GM18517 (cell line): ENCODE measurements around the gene C9orf78.
A peak's percentile ranks its signal among the peaks of the same experiment; 100 is the strongest.
"Not testable (repeated sequence)": the region's sequence is repeated elsewhere in the genome, so short reads cannot be mapped to it uniquely, and the experiment has no call there.

ENCODE experiments used
- ATAC-seq: cut with Tn5 transposase; IDR thresholded peaks from one replicate; pipeline ENCODE4 v1.9.1; 2021; ENCODE audit warnings: mild to moderate bottlenecking, moderate library complexity; ENCODE audit not compliant: unreplicated experiment

Gene C9orf78

DNA sequence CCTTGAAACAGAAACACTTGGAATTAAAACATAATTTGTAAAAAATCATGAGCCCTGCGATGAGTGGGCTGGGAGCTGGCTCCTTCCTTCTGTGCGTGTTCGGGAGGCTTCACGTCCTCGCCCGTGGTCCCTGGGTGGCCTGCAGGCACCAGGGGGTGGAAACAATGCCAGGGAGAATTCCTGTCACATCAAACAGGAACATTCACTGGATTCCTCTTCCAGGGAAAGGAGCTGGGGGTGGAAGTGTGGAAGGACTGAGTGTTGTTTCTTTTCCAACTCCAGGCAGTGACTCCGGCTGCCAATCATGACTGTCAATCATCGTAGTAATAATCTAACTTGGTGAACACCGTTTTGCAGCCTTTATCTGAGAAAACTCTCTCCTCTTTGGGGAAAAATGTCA is 21.4 kb downstream of the C9orf78 start:
- ATAC-seq, result no peak

DNA sequence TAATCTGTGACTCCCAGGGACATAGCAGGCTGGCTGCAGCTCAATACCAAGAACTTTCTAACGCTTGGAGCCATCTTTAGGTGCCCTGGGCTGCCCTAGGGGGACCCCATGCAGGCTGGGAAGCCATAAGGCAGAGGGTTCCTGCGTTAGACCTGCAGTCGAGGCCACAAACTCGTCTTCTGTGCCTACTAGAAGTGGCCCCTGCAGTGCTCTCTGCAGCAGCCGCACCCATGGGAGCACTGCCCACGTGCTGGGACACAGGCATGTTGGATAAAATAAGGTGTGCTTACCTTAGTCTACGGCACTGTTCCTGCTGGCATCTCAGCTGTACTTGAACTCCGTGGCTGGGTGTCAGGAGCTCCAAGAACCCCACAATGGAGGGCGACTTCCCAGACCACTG is 22.7 kb downstream of the C9orf78 start:
- ATAC-seq, result no peak

DNA sequence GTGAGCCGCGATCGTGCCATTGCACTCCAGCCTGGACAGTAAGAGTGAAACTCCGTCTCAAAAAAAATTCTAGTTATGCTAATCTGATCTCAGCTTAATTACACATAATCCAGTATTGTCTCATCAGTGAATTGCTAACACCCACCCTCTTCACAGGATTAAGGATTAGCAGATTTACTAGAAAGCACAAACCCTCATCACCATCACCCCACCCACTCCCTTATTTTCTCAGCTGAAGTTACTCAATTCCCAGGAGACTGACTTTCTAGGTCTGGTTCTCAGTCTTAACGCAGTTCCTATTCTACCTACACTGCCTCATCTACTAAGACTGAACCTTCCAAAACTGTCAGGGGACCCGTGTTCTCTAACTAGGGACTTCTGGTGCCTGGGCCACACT is 23.1 kb downstream of the C9orf78 start:
- no peak for ATAC-seq

DNA sequence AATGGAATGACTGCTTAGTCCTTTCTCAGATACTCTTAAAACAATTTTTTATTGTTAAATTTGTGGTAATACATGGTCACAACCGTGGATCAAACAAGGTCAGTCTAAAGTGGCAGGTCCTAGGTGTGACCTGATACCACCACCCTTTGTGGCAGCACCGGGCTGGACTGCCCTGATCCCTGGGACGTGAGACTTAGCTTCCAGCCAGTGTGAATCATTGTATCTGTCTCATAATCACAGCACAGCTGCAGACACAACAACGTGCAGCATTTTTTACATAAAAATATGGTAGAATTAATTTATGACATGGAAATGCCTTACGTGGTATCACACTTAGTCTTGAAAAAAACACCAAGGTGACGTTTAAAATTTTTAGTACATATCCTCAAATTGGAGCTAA is 24.3 kb downstream of the C9orf78 start:
- no peak for ATAC-seq

DNA sequence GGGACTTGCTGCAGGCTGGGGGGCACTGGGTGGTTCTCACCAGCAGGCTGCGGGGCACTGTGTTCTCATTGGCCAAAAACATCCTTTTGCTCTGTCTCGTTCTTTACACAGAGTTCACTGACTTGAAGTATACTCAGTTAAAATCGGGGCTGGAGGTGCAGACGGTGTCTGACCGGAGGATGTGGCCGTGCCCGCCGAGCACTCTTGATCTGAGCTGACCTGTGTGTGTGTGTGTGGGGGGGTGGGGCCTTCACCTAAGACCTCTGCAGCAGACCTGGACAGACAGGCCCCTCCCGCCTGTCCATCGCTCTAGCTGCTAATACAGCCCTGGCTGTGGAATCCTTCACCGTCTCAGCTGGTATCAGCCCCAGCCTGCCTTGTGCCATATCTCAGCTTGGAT is 25.0 kb downstream of the C9orf78 start:
- no peak for ATAC-seq

DNA sequence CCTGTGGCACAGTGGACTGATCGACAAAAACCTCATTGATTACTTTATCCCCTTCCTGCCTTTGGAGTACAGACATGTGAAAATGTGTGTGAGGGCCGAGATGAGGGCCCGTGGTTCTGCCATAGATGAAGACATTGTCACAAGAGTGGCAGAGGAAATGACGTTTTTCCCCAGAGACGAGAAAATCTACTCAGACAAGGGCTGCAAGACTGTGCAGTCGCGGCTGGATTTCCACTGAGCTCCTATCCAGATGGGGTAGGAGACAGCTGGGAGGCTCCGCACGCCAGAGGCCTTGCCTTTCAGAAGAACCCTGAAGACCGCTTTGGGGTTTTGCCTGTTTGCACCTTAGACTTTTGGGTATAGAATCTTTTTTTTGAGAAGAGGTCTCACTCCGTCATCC is 25.7 kb downstream of the C9orf78 start:
- ATAC-seq, result no peak

DNA sequence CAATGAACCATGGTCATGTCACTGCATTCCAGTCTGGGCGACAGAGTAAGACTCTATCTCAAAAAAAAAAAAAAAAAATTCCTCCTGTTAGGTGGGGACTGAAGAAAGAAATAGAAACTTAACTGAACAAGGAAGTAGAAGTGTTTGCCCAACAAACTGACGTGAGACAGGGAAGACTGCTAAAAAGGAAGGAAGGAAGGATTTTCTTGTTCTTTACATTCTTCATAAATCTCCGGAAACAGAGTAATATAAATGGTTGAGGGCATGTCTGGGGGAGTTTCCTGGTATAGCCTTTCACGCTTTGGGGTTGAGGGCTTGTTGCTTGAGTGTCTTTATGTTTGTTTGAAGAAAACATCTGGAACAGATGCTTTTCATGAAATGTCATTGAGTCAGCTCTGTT is 29.0 kb downstream of the C9orf78 start:
- no peak for ATAC-seq

DNA sequence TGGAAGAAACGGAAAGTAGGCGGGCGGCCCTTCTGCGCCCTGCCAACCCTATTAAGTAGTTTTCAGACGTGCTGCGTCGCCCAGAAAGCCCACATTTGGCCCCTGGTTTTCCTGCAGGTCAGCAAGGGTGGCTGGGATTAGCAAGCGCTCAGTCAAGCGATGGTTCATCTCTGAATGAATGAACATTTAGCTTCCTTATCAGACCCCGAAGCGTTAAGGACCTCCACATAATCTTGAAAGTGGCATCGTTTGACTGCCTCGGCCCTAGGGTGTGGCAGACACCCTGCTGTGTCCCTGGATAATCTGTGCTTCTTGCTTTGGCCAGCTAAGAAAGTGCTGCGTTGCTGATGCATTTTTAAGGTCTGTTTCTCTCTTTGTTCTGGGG is 31.4 kb downstream of the C9orf78 start:
- no peak for ATAC-seq

DNA sequence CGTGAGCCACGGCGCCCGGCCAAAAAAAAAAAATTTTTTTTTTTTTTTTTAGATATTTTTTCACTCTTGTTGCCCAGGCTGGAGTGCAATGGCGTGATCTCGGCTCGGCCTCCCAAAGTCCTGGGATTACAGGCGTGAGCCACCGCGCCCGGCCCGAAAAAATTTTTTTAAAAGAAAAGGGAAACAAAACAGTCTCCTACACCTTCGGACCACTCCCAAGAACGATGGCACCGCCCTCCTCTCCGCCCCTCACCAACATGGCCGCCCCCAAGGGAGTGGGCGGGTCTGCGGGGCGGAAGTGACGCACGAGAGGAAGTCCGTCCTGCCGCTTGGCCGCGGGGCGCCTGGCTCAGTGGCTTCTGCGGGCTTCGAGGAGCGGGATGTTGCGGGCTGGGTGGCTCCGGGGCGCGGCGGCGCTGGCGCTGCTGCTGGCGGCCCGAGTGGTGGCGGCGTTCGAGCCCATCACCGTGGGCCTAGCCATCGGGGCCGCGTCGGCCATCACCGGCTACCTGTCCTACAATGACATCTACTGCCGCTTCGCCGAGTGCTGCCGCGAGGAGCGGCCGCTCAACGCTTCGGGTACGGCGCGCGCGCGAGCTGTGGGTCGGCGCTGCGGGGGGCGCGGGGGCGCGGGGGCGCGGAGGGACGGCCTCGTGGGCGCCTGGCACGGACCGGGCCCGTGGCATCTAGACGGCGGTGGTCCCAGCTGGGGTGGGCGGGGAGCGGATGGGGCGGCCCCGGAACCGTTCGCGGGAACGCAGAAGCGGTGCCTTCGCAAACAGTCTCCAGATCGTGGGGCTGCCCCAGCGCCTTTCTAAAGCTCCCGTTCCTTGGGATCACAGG is 32.0 kb downstream of the C9orf78 start, which contains the start of gene TOR1B:
Gene TOR1B (plus strand): TSS at position 352 of the 843 bp plus-strand sequence. CDS start 29 bp downstream, at position 381.
- ATAC-seq, result peak; percentile 90

DNA sequence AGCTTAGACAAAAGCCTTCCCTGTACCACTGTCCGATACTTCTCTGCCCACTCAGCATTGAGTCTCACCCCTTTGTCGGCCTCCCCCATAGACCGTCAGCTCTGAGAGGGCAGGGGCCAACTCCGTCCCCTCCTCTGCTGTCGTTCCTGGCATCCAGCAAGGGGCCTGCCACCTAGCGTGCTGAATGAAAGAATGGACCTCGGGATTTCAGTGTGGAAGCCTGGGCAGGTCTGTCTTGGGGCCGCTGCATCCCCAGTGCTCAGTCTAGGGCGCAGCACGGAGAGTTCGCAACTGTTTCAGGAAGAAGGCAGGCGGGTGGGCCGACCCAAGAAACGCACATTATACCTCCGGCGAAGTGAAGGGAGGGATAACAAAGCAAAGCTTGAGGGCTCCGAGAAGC is 33.6 kb downstream of the C9orf78 start:
- ATAC-seq, result no peak

DNA sequence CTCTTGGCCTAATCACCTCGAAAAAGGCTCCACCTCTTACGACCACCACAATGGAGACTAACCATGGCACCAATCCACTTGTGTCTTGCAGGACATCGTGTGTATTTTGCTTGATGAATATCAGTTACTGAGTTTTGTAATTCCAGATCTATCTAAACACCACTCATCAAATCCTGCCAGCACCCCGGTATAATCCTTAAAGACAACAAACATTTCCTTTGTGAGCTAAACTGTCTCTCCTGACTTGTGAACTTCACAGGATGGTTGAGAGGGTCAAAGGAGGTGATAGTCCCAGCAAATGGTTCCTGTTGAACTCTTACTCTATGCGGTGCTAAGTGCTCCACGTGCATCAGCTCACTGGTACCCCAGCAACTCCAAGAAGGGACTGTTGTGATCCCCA is 36.1 kb downstream of the C9orf78 start:
- no peak for ATAC-seq

DNA sequence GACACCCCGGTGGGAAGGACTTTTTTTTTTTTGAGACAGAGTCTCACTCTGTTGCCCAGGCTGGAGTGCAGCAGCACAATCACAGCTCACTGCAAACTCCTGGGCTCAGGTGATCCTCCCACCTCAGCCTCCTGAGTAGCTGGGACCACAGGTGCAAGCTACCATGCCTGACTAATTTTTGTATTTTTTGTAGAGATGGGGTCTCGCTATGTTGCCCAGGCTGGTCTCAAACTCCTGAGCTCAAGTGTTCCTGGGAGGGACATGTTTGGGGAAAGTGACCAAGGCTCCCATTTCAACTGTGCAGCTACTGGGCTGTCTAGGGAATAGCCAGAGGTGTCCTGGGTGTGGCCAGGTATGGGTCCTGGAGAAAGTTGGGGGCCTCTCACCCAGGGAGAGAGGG is 39.0 kb downstream of the C9orf78 start:
- not testable (repeated sequence) for ATAC-seq

DNA sequence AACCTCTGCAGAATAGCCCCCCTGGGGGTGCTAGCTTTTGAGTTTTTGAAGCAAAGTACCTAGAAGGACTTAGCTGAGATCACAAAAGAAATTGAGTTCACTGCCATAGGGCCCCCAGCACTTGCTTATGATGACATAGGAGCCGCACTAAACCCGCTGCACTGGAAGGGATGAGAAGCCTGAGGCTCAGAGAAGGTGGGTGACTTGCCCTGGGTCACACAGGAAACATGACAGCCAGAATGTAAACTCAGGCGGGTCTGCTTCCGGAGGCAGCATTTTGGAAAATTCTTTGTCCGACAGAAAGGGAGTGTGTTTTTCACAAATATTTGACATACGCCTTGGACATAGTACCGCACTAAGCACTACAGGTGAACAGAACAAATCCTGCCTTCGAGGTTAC is 40.5 kb downstream of the C9orf78 start:
- ATAC-seq, result no peak

DNA sequence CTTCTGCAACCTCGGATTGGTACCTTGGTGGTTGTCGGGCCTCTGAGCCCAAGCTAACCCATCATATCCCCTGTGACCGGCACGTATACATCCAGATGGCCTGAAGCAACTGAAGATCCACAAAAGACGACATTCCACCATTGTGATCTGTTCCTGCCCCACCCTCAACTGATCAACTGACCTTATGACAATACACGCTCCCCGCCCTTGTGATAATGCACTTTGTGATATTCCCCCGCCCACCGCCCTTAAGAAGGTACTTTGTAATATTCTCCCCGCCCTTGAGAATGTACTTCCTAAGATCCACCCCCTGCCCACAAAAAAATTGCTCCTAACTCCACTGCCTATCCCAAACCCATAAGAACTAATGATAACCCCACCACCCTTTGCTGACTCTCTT is 48.6 kb downstream of the C9orf78 start:
- no peak for ATAC-seq

DNA sequence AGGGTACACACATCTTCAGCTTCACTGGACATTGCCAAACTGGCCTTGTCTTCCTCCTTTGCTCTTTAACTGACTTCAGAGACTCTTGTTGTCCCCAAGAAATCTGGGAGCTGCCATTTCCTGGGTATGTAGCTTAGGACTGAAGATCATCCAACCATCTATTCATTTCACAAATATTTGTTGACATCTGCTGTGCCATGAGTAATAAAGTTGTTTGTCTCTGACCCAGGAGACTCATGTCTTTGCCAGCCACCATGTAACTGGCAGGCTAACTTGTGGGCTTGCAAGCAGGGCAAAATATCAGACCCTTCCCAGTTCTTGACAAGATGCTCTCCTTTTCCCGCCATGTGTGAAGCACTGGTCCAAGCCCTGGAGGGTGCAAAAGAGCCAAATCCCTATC is 49.2 kb downstream of the C9orf78 start:
- ATAC-seq, result no peak

DNA sequence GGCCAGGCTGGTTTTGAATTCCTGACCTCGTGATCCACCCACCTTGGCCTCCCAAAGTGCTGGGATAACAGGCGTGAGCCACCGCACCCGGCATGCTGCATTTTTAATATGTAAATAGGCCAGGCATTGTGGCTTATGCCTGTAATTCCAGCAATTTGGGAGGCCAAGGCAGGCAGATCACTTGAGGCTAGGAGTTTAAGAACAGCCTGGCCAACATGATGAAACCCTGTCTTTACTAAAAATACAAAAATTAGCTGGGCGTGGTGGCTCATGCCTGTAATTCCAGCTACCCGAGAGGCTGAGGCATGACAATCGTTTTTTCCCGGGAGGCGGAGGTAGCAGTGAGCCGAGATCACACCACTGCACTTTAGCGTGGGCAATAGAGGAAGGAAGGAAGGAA is 50.1 kb downstream of the C9orf78 start:
- ATAC-seq, result not testable (repeated sequence)

DNA sequence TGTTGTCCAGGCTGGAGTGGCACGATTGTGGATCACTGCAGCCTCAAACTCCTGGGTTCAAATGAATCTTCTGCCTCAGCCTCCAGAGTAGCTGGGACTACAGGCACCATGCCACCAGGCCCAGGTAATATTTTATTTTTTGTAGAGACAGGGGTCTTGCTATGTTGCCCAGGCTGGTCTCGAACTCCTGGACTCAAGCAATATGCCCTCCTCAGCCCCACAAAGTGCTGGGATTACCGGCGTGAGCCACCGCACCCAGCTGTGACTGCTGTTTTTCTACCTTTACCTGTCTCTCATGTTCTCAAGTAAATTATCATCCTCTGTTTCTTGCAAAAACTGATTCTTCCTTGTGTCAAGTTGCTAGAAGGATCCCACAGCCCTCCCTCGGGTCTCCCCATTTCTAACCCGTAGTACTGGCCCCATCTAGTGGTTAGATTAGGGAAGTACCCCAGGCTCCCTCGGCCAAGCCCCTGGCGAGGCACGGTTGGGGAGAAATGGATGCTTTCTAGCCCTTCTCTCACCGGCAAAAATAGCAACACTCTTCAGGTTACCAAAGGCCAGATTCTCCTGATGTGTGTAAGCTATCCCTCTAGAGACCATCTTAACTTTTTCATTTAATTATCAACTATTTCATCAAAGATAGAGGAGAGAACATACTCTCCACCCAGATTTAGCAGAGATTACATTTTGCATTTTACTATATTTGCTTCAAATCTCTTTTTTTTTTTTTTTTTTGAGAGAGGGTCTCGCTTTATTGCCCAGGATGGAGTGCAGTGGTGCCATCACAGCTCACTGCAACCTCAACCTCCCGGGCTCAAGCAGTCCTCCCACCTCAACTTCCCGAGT is 51.3 kb downstream of the C9orf78 start:
- no peak for ATAC-seq

DNA sequence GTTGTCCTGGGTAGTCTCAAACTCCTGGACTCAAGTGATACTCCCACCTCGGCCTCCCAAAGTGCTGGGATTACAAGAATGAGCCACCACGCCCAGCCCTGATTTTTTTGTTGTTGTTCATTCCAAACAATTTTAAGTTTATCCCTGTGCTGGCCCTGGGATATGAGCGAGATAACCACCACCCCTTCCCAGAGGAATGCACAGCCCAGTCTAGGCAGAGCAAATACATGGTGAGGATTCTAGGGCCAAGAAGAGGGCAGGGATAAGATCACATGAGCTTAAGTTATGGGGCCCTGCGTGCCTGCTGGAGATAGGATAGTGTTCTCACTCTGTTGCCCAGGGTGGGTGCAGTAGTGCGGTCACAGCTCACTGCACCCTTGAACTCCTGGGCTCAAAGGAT is 53.1 kb downstream of the C9orf78 start:
- no peak for ATAC-seq

DNA sequence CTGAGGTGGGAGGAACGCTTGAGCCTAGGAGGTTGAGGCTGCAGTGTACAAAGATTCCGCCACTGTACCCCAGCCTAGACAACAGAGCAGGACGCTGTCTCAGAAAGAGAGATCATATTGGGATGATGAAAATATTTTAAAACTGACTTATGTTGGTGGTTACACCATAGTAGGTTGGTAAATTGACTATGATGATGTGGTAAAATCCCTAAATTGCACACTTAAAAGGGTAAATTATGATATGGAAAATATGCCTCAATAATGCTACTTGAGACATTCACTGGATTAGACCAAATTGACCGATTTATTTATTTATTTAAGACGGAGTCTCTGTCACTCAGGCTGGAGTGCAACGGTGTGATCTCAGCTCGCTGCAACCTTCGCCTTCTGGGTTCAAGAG is 53.9 kb downstream of the C9orf78 start:
- no peak for ATAC-seq

DNA sequence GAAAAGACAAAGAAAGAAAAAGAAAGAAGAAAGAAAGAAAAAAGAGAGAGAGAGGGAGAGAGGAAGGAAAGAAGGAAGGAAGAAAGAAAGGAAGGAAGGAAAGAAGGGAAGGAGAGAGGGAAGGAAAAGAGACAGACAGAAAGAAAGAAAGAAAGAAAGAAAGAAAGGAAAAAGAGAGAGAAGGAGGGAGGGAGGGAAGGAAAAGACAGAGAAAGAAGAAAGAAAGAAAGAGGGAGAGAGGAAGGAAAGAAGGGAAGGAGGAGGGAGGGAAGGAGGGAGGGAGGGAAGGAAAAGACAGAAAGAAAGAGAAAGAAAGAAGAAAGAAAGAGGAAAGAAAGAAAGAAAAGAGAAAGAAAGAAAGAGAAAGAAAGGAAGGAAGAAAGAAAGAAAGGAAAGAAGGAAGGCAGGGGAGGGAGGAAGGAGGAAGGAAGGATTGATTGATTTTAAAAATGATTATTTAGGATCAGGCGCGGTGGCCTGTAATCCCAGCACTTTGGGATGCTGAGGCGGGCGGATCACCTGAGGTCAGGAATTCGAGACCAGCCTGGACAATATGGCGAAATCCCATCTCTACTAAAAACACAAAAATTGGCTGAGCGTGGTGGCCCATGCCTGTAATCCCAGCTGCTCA is 55.4 kb downstream of the C9orf78 start:
- ATAC-seq, result no peak

DNA sequence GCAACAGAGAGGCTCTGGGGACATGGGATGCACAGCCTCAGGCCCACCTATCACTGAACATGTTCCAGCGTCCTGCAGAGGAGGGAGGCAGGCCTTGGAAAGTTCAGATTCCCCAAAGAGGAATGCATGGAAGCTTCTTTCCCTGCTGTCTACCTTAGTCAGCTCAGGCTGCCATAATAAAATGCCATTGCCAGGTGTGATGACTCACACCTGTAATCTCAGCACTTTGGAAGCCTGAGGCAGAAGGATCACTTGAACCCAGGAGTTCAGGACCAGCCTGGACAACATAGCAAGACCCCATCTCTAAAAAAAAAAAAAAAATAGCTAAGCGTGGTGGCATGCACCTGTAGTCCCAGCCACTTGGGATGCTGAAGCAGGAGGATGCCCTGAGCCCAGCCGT is 56.6 kb downstream of the C9orf78 start:
- ATAC-seq, result no peak

DNA sequence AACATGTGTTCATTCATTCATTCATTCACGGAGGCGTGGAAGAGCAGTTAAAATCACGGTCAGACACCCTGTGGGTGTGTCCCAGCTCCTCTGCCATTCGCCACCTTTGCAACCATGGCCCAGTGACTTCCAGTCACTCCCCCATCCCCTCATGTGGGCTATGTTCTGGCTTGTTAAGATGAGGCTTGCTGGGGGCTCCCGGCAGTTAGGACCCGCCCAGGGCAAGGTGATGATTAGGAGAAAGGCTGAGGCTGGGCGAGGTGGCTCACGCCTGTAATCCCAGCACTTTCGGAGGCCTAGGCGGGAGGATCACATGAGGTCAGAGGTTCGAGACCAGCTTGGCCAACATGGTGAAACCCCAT is 57.3 kb downstream of the C9orf78 start:
- no peak for ATAC-seq
